HepG2 (cell line): ENCODE data around the gene PPY. TPM values are rescaled to one million over a fixed set of nuclear protein-coding genes. Genes with fewer than 3 reads are reported as not detected.

ENCODE experiments used
- GABPB1 ChIP-seq: IDR thresholded peaks from 2 replicates; pipeline ENCODE4 v1.6.1; 2016; ENCODE audit warnings: mild to moderate bottlenecking, missing genetic modification reagents, moderate library complexity, missing compliant biosample characterization
- HNRNPLL ChIP-seq: fragments of 200-400 bp; formaldehyde crosslinking; IDR thresholded peaks from 2 replicates; pipeline ENCODE4 v1.6.1; 2017; ENCODE audit warnings: mild to moderate bottlenecking, low read depth, low read length; ENCODE audit not compliant: poor library complexity, severe bottlenecking
- HOXA3 ChIP-seq: sonication (generic); formaldehyde crosslinking; IDR thresholded peaks from 2 replicates; pipeline ENCODE4 v1.5.0; 2020; ENCODE audit warnings: missing genetic modification reagents
- NFYC ChIP-seq: IDR thresholded peaks from 2 replicates; pipeline ENCODE4 v1.6.1; 2016; ENCODE audit warnings: missing genetic modification reagents, missing compliant biosample characterization
- NPAS2 ChIP-seq: sonication (generic); formaldehyde crosslinking; IDR thresholded peaks from 2 replicates; pipeline ENCODE4 v1.8.0; 2022; ENCODE audit warnings: mild to moderate bottlenecking, missing genetic modification reagents, borderline replicate concordance
- PCBP1 ChIP-seq: fragments of 200-400 bp; formaldehyde crosslinking; IDR thresholded peaks from 2 replicates; pipeline ENCODE4 v1.6.1; 2017; ENCODE audit warnings: mild to moderate bottlenecking, low read depth, low read length, borderline replicate concordance
- PRMT3 ChIP-seq: sonication (generic); formaldehyde crosslinking; IDR thresholded peaks from 2 replicates; pipeline ENCODE4 v1.8.1; 2022; ENCODE audit warnings: low read depth, mild to moderate bottlenecking, moderate library complexity, missing genetic modification reagents, borderline replicate concordance
- SMARCC2 ChIP-seq: fragments of 450-650 bp; IDR thresholded peaks from 2 replicates; pipeline ENCODE4 v1.6.1; 2017; ENCODE audit warnings: antibody characterized with exemption, mild to moderate bottlenecking
- SP2 ChIP-seq: sonication (generic); formaldehyde crosslinking; IDR thresholded peaks from 2 replicates; pipeline ENCODE4 v1.5.1; 2020; ENCODE audit warnings: mild to moderate bottlenecking, missing genetic modification reagents
- TRIM22 ChIP-seq: fragments of 450-650 bp; IDR thresholded peaks from 2 replicates; pipeline ENCODE4 v1.6.1; 2017
- ZGPAT ChIP-seq: IDR thresholded peaks from 2 replicates; pipeline ENCODE4 v1.6.1; 2016; ENCODE audit warnings: mild to moderate bottlenecking
- ZNF350 ChIP-seq: sonication (generic); formaldehyde crosslinking; IDR thresholded peaks from 2 replicates; pipeline ENCODE4 v1.4.0; 2020; ENCODE audit warnings: mild to moderate bottlenecking, low read depth, missing genetic modification reagents, borderline replicate concordance
- ZNF687 ChIP-seq: sonication (generic); formaldehyde crosslinking; IDR thresholded peaks from 2 replicates; pipeline ENCODE4 v1.5.1; 2020; ENCODE audit warnings: mild to moderate bottlenecking, missing genetic modification reagents, moderate library complexity
- ZNF768 ChIP-seq: sonication (generic); formaldehyde crosslinking; IDR thresholded peaks from 2 replicates; pipeline ENCODE4 v1.4.0; 2020; ENCODE audit warnings: missing genetic modification reagents
- ZNF883 ChIP-seq: sonication (generic); formaldehyde crosslinking; IDR thresholded peaks from 2 replicates; pipeline ENCODE4 v1.5.1; 2020; ENCODE audit warnings: mild to moderate bottlenecking, missing genetic modification reagents; ENCODE audit errors: not compliant biosample characterization
- polyA plus RNA-seq, 8 experiments: library from polyadenylated mRNA; depleted of rRNA in 3 of 8; stranded (reverse) in 7 of 8; unstranded in 1 of 8; fragments of >200 nt; fragmentation: Illumina TruSeq in 4 of 8; extraction: Trizol in 4 of 8; gene quantifications; 2 replicates each; pipeline versions ENCODE4 v1.2.1 to v1.2.3, GENCODE V29; 2011 to 2016; ENCODE audit warnings: low read depth in 4 of 8, missing spikeins in 1 of 8, mixed read lengths in 1 of 8; ENCODE audit not compliant: insufficient read depth in 1 of 8
- total RNA-seq, 5 experiments: library from RNA; depleted of rRNA; stranded (reverse); fragments of >200 nt; fragmentation: Illumina TruSeq; extraction: Trizol; gene quantifications; 2 replicates each; pipeline ENCODE4 v1.2.3, GENCODE V29; 2016; ENCODE audit warnings: low read depth in 1 of 5
- TF ChIP-seq, protein P1 (sequence below): sonication (generic); formaldehyde crosslinking; IDR thresholded peaks from 2 replicates; pipeline ENCODE4 v1.4.0; 2020; ENCODE audit warnings: missing genetic modification reagents

Gene PPY
- total and polyA plus RNA-seq, 2 of the 13 experiments (the other 11 are each of a cell fraction or from before 2014, with no cell fraction given) = not detected

- 0 out of 2 replicates have a peak, but pooled peaks have one; percentile 14 for TF ChIP-seq HOXA3 (CRISPR knock-in tag)
- TF ChIP-seq SP2 (CRISPR knock-in tag) = peak; percentile 85
- TF ChIP-seq SMARCC2 = no peak
- TF ChIP-seq PRMT3 = no peak
- TF ChIP-seq TRIM22 = no peak
- peak; percentile 12; the same call in 1 of the 2 replicates for TF ChIP-seq ZNF768
- TF ChIP-seq, protein P1, sequence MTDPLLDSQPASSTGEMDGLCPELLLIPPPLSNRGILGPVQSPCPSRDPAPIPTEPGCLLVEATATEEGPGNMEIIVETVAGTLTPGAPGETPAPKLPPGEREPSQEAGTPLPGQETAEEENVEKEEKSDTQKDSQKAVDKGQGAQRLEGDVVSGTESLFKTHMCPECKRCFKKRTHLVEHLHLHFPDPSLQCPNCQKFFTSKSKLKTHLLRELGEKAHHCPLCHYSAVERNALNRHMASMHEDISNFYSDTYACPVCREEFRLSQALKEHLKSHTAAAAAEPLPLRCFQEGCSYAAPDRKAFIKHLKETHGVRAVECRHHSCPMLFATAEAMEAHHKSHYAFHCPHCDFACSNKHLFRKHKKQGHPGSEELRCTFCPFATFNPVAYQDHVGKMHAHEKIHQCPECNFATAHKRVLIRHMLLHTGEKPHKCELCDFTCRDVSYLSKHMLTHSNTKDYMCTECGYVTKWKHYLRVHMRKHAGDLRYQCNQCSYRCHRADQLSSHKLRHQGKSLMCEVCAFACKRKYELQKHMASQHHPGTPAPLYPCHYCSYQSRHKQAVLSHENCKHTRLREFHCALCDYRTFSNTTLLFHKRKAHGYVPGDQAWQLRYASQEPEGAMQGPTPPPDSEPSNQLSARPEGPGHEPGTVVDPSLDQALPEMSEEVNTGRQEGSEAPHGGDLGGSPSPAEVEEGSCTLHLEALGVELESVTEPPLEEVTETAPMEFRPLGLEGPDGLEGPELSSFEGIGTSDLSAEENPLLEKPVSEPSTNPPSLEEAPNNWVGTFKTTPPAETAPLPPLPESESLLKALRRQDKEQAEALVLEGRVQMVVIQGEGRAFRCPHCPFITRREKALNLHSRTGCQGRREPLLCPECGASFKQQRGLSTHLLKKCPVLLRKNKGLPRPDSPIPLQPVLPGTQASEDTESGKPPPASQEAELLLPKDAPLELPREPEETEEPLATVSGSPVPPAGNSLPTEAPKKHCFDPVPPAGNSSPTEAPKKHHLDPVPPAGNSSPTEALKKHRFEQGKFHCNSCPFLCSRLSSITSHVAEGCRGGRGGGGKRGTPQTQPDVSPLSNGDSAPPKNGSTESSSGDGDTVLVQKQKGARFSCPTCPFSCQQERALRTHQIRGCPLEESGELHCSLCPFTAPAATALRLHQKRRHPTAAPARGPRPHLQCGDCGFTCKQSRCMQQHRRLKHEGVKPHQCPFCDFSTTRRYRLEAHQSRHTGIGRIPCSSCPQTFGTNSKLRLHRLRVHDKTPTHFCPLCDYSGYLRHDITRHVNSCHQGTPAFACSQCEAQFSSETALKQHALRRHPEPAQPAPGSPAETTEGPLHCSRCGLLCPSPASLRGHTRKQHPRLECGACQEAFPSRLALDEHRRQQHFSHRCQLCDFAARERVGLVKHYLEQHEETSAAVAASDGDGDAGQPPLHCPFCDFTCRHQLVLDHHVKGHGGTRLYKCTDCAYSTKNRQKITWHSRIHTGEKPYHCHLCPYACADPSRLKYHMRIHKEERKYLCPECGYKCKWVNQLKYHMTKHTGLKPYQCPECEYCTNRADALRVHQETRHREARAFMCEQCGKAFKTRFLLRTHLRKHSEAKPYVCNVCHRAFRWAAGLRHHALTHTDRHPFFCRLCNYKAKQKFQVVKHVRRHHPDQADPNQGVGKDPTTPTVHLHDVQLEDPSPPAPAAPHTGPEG (CRISPR knock-in tag) = no peak
- peak; percentile 27; the same call in 1 of the 2 replicates for TF ChIP-seq GABPB1 (CRISPR knock-in tag)
- TF ChIP-seq ZNF883 = no peak
- TF ChIP-seq NPAS2 (CRISPR knock-in tag) = no peak
- TF ChIP-seq PCBP1 = 0 out of 2 replicates have a peak, but pooled peaks have one; percentile 46
- TF ChIP-seq HNRNPLL = peak; percentile 26
- TF ChIP-seq ZNF687 (CRISPR knock-in tag) = peak; percentile 54
- TF ChIP-seq ZNF350 (CRISPR knock-in tag) = 0 out of 2 replicates have a peak, but pooled peaks have one; percentile 23
- peak; percentile 93 for TF ChIP-seq NFYC (CRISPR knock-in tag)
- TF ChIP-seq ZGPAT (CRISPR knock-in tag) = no peak
Measured at GRCh38 chr17:43900183-43900857, 42.0 kb downstream of the PPY start (continued).
